Mesodermal cell (in vitro differentiated cells): ENCODE measurements around the gene ADAMTS12.

Source experiments
- H3K27ac ChIP-seq: 2 replicates; pipeline ENCODE4 v1.7.0; 2013; ENCODE audit warnings: mild to moderate bottlenecking, low read depth, low read length, moderate library complexity; ENCODE audit not compliant: severe bottlenecking
- H3K36me3 ChIP-seq: 2 replicates; pipeline ENCODE4 v1.7.1; 2013; ENCODE audit warnings: mild to moderate bottlenecking, low read length, moderate library complexity; ENCODE audit not compliant: control insufficient read depth, insufficient read depth
- H3K4me1 ChIP-seq: one replicate; pipeline ENCODE4 v1.7.1; 2013; ENCODE audit warnings: mild to moderate bottlenecking, low read length; ENCODE audit not compliant: insufficient read depth, control insufficient read depth, poor library complexity, severe bottlenecking
- H3K4me3 ChIP-seq: 2 replicates; pipeline ENCODE4 v1.7.0; 2013; ENCODE audit warnings: low read length, control low read depth, mild to moderate bottlenecking; ENCODE audit not compliant: insufficient read depth, poor library complexity, severe bottlenecking; ENCODE audit errors: extremely low read depth
- H3K9me3 ChIP-seq: 2 replicates; pipeline ENCODE4 v1.7.1; 2013; ENCODE audit warnings: mild to moderate bottlenecking, low read length, moderate library complexity; ENCODE audit not compliant: control insufficient read depth
- WGBS, 2 experiments: methylation state at CpG; one replicate each; pipeline ENCODE4 v1.1.5; 2013; ENCODE audit warnings: missing lambda C conversion rate in 2 of 2; ENCODE audit not compliant: insufficient coverage in 2 of 2; 5-methylcytosine and 5-hydroxymethylcytosine counted together

The ADAMTS12 gene

GRCh38 chr5:33659526-33660169 is 232.1 kb downstream of the ADAMTS12 start:
- Histone ChIP-seq H3K27ac (no peak overlapping the region), H3K4me3 (no peak overlapping the region), H3K4me1 (no peaks in the 10 kb centered on the region), H3K36me3 (peaks cover 54% of the 10 kb centered on the region), H3K9me3 (no peaks in the 10 kb centered on the region)
- no CpG with 5 or more reads among the region's 2 CpGs for WGBS, 2 experiments

- 61 to 72% methylated on average over 4 of the region's 5 CpGs for WGBS, 2 experiments
- no peaks in the 10 kb centered on the region for H3K9me3 ChIP-seq
- no peaks in the 10 kb centered on the region for H3K4me1 ChIP-seq
- peaks cover 54% of the 10 kb centered on the region for H3K36me3 ChIP-seq
- H3K4me3 ChIP-seq = no peak overlapping the region
- H3K27ac ChIP-seq = no peak overlapping the region
These were observed 233.9 kb downstream of the ADAMTS12 start for GRCh38 chr5:33657804-33658440.

- H3K4me1 ChIP-seq = no peaks in the 10 kb centered on the region
- H3K36me3 ChIP-seq = peaks cover 52% of the 10 kb centered on the region
- H3K4me3 ChIP-seq = no peak overlapping the region
- H3K9me3 ChIP-seq = no peaks in the 10 kb centered on the region
- H3K27ac ChIP-seq = no peak overlapping the region
These were observed 234.6 kb downstream of the ADAMTS12 start for GRCh38 chr5:33657176-33657575.

- Histone ChIP-seq H3K4me3 (no peak overlapping the region), H3K4me1 (no peaks in the 10 kb centered on the region), H3K36me3 (peaks cover 40% of the 10 kb centered on the region), H3K27ac (no peak overlapping the region), H3K9me3 (no peaks in the 10 kb centered on the region)
- no CpG with 5 or more reads among the region's 2 CpGs for WGBS, 2 experiments
These were observed 240.9 kb downstream of the ADAMTS12 start for GRCh38 chr5:33650911-33651310.

- Histone ChIP-seq H3K4me1 (no peaks in the 10 kb centered on the region), H3K27ac (peak overlapping the region; percentile 31), H3K4me3 (no peak overlapping the region), H3K9me3 (no peaks in the 10 kb centered on the region), H3K36me3 (peaks cover 41% of the 10 kb centered on the region)
- 81 to 87% methylated on average over 9 to 10 of the region's 10 CpGs for WGBS, 2 experiments
These were observed 242.0 kb downstream of the ADAMTS12 start for GRCh38 chr5:33649549-33650482.

GRCh38 chr5:33641744-33642505 is 249.9 kb downstream of the ADAMTS12 start:
- H3K9me3 ChIP-seq = no peaks in the 10 kb centered on the region
- WGBS, 2 experiments = 76 to 90% methylated on average over 4 to 8 of the region's 12 CpGs
- H3K27ac ChIP-seq = peak overlapping the region; percentile 30
- no peak overlapping the region for H3K4me3 ChIP-seq
- H3K36me3 ChIP-seq = peaks cover 50% of the 10 kb centered on the region
- H3K4me1 ChIP-seq = peaks cover 4% of the 10 kb centered on the region

GRCh38 chr5:33639474-33639873 is 252.3 kb downstream of the ADAMTS12 start:
- no peak overlapping the region for H3K27ac ChIP-seq
- no peaks in the 10 kb centered on the region for H3K9me3 ChIP-seq
- H3K4me3 ChIP-seq = no peak overlapping the region
- H3K36me3 ChIP-seq = peaks cover 31% of the 10 kb centered on the region
- peaks cover 4% of the 10 kb centered on the region for H3K4me1 ChIP-seq
- 83 to 85% methylated on average over 5 to 7 of the region's 7 CpGs for WGBS, 2 experiments

GRCh38 chr5:33637011-33637410 is 254.8 kb downstream of the ADAMTS12 start:
- H3K36me3 ChIP-seq = peaks cover 24% of the 10 kb centered on the region
- no peak overlapping the region for H3K4me3 ChIP-seq
- no peaks in the 10 kb centered on the region for H3K9me3 ChIP-seq
- H3K27ac ChIP-seq = no peak overlapping the region
- no peaks in the 10 kb centered on the region for H3K4me1 ChIP-seq
- WGBS, 2 experiments = 82 to 86% methylated on average over 2 to 3 of the region's 3 CpGs

- Histone ChIP-seq H3K9me3 (no peaks in the 10 kb centered on the region), H3K27ac (no peak overlapping the region), H3K4me1 (no peaks in the 10 kb centered on the region), H3K4me3 (no peak overlapping the region), H3K36me3 (peaks cover 24% of the 10 kb centered on the region)
- WGBS, 2 experiments = 93 to 98% methylated on average over 3 of the region's 3 CpGs
These were observed 256.2 kb downstream of the ADAMTS12 start for GRCh38 chr5:33635582-33635981.

GRCh38 chr5:33633699-33634098 is 258.1 kb downstream of the ADAMTS12 start:
- no peaks in the 10 kb centered on the region for H3K9me3 ChIP-seq
- peaks cover 19% of the 10 kb centered on the region for H3K36me3 ChIP-seq
- WGBS, 2 experiments = 100% methylated on average over 1 of the region's 2 CpGs

More at GRCh38 chr5:33633699-33634098, 258.1 kb downstream of the ADAMTS12 start:
- no peak overlapping the region for H3K4me3 ChIP-seq
- no peaks in the 10 kb centered on the region for H3K4me1 ChIP-seq
- H3K27ac ChIP-seq = no peak overlapping the region
